Adrenal gland (tissue), 5 donors: Measurements from ENCODE around the gene ZNF579.

Experiments used
- POLR2A ChIP-seq, 2 donors: fragments of 450-650 bp; IDR thresholded peaks; one replicate each; pipeline ENCODE4 v1.6.1; 2017; ENCODE audit warnings: antibody characterized with exemption in 2 of 2, mild to moderate bottlenecking in 2 of 2, moderate library complexity in 1 of 2
- TF ChIP-seq, protein P1 (sequence below), 6 experiments: fragments of 450-650 bp in 4 of 6; fragments of 200-600 bp in 2 of 6; sonication (generic) in 1 of 6; IDR thresholded peaks; 1 replicate in 5 of 6; 2 replicates in 1 of 6; pipeline versions ENCODE4 v1.5.1 to v1.8.0; 2016 to 2021; ENCODE audit warnings: antibody characterized with exemption in 6 of 6, mild to moderate bottlenecking in 2 of 6, moderate library complexity in 1 of 6
- donor health status: DM: no; HTN: no; CAD: no.

DNA sequence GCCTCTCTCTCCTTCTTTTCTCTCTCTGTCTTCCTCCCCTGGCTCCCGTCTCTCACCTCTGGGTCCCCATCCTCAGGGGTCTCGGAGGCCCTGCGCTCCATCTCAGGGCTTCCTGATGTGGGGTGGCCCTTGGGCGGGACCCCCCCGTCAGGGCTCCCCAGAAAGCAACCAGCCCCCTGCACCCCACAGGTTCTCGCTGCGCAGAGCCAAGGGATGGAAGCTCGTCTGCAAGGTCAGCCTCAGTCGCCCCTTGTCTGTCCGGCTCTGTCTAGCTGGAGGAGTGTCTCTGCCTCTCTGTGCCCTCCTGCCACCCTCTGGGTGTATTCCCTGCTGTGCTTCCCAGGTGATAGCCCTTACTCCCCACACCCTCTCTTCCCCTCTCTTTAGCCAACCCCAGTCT is 35.2 kb downstream of the ZNF579 start, which contains the start of gene SBK3:
- TF ChIP-seq, protein P1, sequence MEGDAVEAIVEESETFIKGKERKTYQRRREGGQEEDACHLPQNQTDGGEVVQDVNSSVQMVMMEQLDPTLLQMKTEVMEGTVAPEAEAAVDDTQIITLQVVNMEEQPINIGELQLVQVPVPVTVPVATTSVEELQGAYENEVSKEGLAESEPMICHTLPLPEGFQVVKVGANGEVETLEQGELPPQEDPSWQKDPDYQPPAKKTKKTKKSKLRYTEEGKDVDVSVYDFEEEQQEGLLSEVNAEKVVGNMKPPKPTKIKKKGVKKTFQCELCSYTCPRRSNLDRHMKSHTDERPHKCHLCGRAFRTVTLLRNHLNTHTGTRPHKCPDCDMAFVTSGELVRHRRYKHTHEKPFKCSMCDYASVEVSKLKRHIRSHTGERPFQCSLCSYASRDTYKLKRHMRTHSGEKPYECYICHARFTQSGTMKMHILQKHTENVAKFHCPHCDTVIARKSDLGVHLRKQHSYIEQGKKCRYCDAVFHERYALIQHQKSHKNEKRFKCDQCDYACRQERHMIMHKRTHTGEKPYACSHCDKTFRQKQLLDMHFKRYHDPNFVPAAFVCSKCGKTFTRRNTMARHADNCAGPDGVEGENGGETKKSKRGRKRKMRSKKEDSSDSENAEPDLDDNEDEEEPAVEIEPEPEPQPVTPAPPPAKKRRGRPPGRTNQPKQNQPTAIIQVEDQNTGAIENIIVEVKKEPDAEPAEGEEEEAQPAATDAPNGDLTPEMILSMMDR (IDR thresholded peaks at IDR 0.05), result no peak
- TF ChIP-seq POLR2A (IDR thresholded peaks at IDR 0.05), result no peak
